Peyer's patch (tissue), 4 donors: ENCODE measurements around the gene HIPK3.

Source experiments
- CTCF ChIP-seq, 6 experiments: fragments of 450-650 bp in 4 of 6; fragments of 200-600 bp in 2 of 6; sonication (generic) in 1 of 6; IDR thresholded peaks; one replicate each; pipeline ENCODE4 v1.5.1; 2017 to 2019; ENCODE audit warnings: antibody characterized with exemption in 6 of 6, mild to moderate bottlenecking in 3 of 6, moderate library complexity in 1 of 6
- POLR2A ChIP-seq, 2 donors: fragments of 450-650 bp; IDR thresholded peaks; one replicate each; pipeline ENCODE4 v1.5.1; 2017; ENCODE audit warnings: antibody characterized with exemption in 2 of 2, mild to moderate bottlenecking in 2 of 2, moderate library complexity in 2 of 2

GRCh38 chr11:33387581-33387980, 130.4 kb downstream of the HIPK3 start:
- TF ChIP-seq CTCF (IDR thresholded peaks at IDR 0.05) (no peak), POLR2A (IDR thresholded peaks at IDR 0.05) (no peak)
